Measurements from ENCODE around the gene UBAP1. TPM values are rescaled to one million over a fixed set of nuclear protein-coding genes. Genes with fewer than 3 reads are reported as not detected.

Gene UBAP1
- total and polyA plus RNA-seq, 9 of the 15 experiments (the other 6 are each of a cell fraction or from before 2014, with no cell fraction given) = 1.3 to 33.4 (median 16.5) TPM

DNA sequence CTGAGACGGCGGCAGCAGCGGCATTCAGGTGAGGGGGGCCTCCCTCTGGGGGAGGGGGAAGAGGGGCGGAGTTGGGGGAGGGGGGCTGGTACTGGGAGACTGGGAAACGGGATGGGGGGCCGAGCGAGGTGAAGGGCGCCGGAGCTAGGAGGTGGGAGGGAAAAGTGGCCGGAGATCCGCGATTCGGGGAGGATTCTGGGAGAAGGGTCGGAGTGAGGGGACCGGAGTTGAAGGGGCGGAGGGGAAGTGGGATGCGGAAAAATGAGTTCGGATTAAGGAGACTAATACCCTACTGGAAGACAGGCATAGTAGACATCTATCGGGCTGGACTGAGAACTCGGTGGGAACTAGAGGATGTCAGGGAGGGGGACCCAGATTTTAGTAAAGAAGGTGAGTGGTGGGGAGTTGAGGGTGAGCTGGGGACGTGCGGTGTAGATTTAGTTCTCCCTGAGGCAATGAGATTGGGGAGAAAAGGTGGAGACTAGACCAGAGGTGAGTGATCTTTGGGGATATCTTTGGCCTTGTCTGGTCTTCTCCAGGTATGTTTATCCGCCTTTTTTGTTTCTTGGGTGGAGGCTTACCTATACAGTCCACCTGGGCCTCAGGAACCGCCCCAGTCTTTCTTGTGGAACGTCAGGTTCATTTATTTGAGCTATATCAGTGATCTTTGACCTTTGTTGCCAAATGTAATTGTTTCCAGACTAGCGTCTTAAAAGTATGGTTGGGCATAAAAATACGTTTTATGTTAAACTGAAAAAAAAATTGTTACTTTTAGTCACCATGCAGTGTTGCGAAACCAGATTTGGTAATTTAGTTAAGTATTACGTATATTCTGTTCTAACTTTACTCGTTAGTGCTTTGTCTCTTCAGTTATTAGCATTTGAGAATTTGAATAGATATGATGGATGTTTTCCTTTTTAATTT is 632 bp downstream of the UBAP1 start (continued):
- TF ChIP-seq, protein P1, sequence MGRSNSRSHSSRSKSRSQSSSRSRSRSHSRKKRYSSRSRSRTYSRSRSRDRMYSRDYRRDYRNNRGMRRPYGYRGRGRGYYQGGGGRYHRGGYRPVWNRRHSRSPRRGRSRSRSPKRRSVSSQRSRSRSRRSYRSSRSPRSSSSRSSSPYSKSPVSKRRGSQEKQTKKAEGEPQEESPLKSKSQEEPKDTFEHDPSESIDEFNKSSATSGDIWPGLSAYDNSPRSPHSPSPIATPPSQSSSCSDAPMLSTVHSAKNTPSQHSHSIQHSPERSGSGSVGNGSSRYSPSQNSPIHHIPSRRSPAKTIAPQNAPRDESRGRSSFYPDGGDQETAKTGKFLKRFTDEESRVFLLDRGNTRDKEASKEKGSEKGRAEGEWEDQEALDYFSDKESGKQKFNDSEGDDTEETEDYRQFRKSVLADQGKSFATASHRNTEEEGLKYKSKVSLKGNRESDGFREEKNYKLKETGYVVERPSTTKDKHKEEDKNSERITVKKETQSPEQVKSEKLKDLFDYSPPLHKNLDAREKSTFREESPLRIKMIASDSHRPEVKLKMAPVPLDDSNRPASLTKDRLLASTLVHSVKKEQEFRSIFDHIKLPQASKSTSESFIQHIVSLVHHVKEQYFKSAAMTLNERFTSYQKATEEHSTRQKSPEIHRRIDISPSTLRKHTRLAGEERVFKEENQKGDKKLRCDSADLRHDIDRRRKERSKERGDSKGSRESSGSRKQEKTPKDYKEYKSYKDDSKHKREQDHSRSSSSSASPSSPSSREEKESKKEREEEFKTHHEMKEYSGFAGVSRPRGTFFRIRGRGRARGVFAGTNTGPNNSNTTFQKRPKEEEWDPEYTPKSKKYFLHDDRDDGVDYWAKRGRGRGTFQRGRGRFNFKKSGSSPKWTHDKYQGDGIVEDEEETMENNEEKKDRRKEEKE (IDR thresholded peaks at IDR 0.05; ENCODE audit: borderline replicate concordance in 1 of 2, control insufficient read depth in 1 of 2, low read depth in 2 of 2, low read length in 1 of 2) = 0 out of 4 replicates have a peak, but pooled peaks of 1 of the 2 experiments have one; percentile 53
- TF ChIP-seq, protein P2, sequence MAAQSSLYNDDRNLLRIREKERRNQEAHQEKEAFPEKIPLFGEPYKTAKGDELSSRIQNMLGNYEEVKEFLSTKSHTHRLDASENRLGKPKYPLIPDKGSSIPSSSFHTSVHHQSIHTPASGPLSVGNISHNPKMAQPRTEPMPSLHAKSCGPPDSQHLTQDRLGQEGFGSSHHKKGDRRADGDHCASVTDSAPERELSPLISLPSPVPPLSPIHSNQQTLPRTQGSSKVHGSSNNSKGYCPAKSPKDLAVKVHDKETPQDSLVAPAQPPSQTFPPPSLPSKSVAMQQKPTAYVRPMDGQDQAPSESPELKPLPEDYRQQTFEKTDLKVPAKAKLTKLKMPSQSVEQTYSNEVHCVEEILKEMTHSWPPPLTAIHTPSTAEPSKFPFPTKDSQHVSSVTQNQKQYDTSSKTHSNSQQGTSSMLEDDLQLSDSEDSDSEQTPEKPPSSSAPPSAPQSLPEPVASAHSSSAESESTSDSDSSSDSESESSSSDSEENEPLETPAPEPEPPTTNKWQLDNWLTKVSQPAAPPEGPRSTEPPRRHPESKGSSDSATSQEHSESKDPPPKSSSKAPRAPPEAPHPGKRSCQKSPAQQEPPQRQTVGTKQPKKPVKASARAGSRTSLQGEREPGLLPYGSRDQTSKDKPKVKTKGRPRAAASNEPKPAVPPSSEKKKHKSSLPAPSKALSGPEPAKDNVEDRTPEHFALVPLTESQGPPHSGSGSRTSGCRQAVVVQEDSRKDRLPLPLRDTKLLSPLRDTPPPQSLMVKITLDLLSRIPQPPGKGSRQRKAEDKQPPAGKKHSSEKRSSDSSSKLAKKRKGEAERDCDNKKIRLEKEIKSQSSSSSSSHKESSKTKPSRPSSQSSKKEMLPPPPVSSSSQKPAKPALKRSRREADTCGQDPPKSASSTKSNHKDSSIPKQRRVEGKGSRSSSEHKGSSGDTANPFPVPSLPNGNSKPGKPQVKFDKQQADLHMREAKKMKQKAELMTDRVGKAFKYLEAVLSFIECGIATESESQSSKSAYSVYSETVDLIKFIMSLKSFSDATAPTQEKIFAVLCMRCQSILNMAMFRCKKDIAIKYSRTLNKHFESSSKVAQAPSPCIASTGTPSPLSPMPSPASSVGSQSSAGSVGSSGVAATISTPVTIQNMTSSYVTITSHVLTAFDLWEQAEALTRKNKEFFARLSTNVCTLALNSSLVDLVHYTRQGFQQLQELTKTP (IDR thresholded peaks at IDR 0.05; ENCODE audit: low read depth in 1 of 2, partially characterized antibody in 2 of 2) = no peak
- no peak for TF ChIP-seq ZNF431 (CRISPR knock-in tag; IDR thresholded peaks at IDR 0.05)
- TF ChIP-seq, protein P3, sequence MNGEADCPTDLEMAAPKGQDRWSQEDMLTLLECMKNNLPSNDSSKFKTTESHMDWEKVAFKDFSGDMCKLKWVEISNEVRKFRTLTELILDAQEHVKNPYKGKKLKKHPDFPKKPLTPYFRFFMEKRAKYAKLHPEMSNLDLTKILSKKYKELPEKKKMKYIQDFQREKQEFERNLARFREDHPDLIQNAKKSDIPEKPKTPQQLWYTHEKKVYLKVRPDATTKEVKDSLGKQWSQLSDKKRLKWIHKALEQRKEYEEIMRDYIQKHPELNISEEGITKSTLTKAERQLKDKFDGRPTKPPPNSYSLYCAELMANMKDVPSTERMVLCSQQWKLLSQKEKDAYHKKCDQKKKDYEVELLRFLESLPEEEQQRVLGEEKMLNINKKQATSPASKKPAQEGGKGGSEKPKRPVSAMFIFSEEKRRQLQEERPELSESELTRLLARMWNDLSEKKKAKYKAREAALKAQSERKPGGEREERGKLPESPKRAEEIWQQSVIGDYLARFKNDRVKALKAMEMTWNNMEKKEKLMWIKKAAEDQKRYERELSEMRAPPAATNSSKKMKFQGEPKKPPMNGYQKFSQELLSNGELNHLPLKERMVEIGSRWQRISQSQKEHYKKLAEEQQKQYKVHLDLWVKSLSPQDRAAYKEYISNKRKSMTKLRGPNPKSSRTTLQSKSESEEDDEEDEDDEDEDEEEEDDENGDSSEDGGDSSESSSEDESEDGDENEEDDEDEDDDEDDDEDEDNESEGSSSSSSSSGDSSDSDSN (IDR thresholded peaks at IDR 0.05; ENCODE audit: borderline replicate concordance in 1 of 2, low read depth in 2 of 2, low read length in 2 of 2) = peak in 1 of 2 experiments; percentile 67; a peak in 1 of 4 replicates
- 0 out of 4 replicates have a peak, but pooled peaks of 1 of the 2 experiments have one; percentile 11 for TF ChIP-seq ETV6 (IDR thresholded peaks at IDR 0.05; ENCODE audit: borderline replicate concordance in 1 of 2, low read depth in 2 of 2, low read length in 1 of 2)
- no peak for TF ChIP-seq ETV6 (CRISPR knock-in tag; IDR thresholded peaks at IDR 0.05; ENCODE audit: borderline replicate concordance)
- 0 out of 2 replicates have a peak, but pooled peaks have one; percentile 45 for TF ChIP-seq ZEB2 (IDR thresholded peaks at IDR 0.05)
- TF ChIP-seq LARP7 (IDR thresholded peaks at IDR 0.05) = peak; percentile 22; the same call in 1 of the 2 replicates
- 0 out of 4 replicates have a peak, but pooled peaks of 1 of the 2 experiments have one; percentile 51 for TF ChIP-seq KDM1A (IDR thresholded peaks at IDR 0.05)
- TF ChIP-seq, protein P4, sequence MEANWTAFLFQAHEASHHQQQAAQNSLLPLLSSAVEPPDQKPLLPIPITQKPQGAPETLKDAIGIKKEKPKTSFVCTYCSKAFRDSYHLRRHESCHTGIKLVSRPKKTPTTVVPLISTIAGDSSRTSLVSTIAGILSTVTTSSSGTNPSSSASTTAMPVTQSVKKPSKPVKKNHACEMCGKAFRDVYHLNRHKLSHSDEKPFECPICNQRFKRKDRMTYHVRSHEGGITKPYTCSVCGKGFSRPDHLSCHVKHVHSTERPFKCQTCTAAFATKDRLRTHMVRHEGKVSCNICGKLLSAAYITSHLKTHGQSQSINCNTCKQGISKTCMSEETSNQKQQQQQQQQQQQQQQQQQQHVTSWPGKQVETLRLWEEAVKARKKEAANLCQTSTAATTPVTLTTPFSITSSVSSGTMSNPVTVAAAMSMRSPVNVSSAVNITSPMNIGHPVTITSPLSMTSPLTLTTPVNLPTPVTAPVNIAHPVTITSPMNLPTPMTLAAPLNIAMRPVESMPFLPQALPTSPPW (CRISPR knock-in tag; IDR thresholded peaks at IDR 0.05) = peak; percentile 72
- TF ChIP-seq, protein P5, sequence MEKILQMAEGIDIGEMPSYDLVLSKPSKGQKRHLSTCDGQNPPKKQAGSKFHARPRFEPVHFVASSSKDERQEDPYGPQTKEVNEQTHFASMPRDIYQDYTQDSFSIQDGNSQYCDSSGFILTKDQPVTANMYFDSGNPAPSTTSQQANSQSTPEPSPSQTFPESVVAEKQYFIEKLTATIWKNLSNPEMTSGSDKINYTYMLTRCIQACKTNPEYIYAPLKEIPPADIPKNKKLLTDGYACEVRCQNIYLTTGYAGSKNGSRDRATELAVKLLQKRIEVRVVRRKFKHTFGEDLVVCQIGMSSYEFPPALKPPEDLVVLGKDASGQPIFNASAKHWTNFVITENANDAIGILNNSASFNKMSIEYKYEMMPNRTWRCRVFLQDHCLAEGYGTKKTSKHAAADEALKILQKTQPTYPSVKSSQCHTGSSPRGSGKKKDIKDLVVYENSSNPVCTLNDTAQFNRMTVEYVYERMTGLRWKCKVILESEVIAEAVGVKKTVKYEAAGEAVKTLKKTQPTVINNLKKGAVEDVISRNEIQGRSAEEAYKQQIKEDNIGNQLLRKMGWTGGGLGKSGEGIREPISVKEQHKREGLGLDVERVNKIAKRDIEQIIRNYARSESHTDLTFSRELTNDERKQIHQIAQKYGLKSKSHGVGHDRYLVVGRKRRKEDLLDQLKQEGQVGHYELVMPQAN (IDR thresholded peaks at IDR 0.05; ENCODE audit: borderline replicate concordance) = peak; percentile 64
